Measurements from ENCODE around the gene ATP2C2.
"Not testable (repeated sequence)": the region's sequence is repeated elsewhere in the genome, so short reads cannot be mapped to it uniquely, and the experiment has no call there.

The ATP2C2 gene

GRCh38 chr16:84367750-84368307, 509 bp upstream of the ATP2C2 start:
- DNase-seq: no peak

DNA sequence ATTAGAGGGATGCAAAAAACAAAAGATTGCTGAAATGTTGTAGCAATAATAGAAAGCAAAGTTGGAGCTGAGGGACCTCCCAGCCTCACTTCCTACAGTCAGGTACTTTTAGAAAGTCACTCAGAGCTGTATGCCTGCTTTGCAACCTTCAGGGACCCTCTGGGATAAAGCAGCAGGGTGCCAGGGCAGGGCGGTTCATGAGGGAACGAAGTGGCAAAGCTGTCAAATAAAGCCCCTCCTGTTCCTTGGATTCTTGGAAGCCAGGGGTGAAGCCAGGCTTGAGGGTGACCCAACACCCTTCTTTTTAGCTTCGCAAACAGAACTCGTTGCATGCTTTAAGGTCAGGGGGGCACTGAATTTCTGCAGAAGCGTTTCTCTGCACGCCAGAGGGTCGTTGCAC, 767 bp downstream of the ATP2C2 start:
- DNase-seq: no peak

DNA sequence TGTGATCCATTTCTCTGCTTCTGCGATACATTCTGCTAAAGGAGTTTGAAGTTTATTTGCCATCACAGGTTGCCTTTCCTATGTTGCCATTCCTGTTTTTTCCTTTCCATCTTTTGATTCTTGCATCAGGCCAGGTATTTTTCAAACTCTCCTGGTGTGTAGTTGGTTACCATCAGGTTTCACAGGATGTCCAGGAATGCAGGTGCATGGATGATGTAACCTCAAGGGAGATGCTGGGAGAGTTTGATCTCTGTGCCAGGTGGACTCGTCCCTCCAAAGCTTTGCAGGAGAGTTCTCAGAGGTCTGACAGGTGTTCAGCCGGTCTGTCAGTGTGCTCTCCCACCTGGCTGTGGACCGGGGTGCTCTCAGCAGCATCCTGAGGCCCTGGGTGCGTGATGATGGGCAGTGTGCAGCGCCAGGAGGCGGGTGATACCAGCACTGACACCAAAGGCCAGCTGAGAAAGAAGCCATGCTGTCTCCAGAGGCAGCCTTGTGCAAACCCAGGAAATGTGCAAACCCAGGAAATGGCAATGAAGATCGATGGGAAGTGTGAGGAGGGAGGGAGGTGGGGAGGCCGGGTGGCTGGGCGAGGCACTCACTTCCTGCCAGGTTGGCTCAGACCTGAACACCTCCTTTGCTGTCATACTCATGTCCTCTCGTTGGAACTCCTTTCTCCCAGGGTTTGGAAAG, 1.7 kb downstream of the ATP2C2 start:
- no peak for DNase-seq

DNA sequence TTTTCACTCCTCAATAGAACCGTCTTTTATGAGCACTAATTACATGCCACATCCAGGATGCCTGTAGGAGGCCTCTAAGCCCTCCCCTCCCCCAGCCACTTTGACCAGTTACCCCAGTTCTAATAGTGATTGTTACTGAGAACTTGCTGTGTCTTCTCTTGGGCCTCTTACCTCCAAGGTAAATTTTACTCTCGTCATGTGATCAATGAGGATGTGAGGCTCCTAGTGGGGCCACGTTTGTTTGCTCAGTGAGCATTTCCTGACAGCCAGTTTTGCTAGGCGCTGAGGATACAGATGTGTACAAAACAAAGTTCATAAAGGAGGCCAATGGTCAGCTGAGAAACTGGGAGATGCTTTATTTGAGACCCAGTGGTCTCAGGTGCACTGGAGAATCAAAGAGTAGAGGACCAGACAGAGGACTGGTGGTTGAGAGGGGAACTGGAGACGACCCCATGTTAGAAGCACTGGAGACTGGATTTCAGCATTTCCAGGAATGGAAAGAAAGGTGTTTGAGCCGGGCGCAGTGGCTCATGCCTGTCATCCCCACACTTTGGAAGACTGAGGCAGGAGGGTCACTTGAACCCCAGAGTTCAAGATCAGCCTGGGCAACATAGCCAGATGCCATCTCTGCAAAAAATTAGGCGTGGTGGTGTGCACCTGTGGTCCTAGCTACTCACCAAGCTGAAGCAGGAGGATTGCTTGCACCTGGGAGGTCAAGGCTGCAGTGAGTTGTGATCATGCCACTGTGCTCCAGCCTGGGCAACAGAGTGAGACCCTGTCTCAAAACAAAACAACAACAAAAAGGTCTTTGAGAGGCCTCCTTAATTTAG, 2.6 kb downstream of the ATP2C2 start:
- DNase-seq: no peak

GRCh38 chr16:84371553-84371865, 3.2 kb downstream of the ATP2C2 start:
- DNase-seq: no peak

DNA sequence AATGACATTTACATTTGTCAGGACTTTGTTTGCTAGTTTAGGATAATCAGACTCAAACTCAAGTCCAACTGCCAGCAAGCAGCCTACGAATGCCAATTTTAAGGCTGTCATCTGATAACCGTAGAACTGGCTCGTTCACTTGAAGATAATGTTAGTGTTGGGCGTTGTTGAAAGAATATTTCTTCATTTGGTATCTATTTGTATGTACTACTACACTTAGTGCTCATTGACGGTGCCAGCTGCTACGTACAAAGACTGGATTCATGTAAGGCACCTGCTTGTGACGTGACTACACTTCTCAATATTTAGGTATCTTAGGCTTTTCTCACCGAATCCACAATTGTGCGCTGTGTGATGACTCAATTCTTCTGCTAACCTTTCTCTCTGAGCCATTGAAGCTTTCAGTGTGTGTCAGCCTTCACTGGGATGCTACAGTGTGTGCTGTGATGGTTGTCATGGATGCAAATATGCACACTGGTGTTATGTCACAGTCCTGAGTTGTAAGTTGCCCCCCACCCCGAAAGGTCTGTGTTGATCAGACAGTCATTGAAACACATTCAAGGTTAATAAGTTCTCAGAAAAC, 5.7 kb downstream of the ATP2C2 start:
- no peak for DNase-seq

GRCh38 chr16:84378099-84378498, 9.8 kb downstream of the ATP2C2 start:
- no peak for DNase-seq

- DNase-seq: no peak
These were observed 10.2 kb downstream of the ATP2C2 start for GRCh38 chr16:84378567-84378966.

DNA sequence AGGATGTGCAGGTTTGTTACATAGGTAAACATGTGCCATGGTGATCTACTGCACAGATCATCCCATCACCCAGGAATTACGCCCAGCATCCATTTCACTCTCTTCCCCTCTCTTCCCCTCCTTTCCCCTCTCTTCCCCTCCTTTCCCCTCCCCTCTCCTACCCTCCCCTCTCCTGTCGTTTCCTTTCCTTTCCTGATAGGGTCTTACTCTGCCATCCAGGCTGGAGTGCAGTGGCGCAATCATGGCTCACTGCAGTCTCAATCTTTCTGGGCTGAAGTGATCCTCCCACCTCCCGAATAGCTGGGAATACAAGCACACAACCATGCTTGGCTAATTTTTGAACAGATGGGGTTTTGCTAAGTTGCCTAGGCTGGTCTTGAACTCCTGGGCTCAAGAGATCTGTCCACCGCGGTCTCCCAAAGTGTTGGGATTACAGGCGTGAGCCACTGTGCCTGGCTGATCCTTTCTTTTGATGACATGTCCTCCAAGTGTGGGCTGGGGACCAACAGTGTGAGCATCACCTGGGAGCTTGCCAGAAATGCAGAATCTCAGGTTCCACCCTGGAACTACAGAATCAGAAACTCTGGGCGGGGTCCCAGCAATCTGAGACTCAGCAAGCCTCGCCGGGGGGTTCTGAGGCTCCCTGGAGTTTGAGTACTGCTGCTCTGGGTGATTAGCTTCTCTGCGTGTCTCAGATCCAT, 10.8 kb downstream of the ATP2C2 start:
- no peak for DNase-seq

- no peak for DNase-seq
These were observed 11.5 kb downstream of the ATP2C2 start for GRCh38 chr16:84379709-84380362.

- no peak for DNase-seq
These were observed 12.1 kb downstream of the ATP2C2 start for GRCh38 chr16:84380405-84380804.

DNA sequence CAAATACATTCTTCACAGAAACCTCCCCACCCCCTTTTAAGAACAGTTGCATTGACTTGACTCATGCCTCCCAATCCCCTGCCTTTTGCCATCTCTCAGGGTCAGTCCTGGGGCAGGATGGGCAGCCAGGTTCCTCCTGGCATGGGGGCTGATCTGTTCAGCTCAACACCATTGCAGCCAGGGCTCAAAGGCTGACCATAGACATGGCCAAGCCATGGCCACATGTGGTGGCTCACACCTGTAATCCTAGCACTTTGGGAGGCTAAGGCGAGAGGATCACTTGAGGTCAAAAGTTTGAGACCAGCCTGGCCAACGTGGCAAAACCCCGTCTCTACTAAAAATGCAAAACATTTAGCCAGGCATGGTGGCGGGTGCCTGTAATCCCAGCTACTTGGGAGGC, 14.1 kb downstream of the ATP2C2 start:
- no peak for DNase-seq

DNA sequence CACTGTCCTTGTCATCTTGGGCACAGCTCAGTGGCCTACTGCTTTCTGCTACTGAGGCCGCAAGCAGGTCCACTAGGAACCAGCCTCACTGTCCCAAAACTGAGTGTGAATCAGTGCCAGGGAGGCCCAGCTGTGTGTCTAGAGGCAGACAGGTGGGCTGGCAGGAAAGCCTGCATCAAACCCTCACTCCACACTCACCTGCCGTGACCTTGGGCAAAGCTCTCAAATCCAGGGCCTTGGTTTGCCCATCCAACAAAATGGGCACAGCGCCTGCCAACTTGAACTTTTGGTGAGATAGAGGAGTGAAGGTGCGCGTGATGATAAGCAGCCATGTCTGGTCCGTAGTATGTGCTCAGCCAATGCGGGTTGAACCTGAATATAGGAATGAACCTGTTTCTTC, 14.8 kb downstream of the ATP2C2 start:
- DNase-seq: no peak

DNA sequence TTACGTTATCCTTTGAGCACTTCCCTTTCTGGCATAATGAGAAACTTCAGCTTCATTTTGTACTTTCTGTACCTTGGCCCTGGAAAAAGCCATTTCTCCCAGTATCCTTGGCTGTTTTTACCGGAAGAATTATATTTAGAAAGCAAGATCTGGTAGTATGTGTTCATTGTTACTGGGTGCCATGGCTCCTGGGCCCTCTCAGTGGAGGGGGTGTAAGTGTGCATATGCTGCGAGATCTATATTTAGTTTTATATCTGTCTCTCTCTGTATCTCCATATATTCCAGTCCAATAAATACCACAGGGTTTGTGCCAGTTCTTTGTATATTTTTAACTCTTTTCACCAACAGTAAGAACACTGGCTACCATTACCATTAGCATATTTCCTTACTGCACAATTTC, 17.7 kb downstream of the ATP2C2 start:
- no peak for DNase-seq

- DNase-seq: no peak
These were observed 18.7 kb downstream of the ATP2C2 start for GRCh38 chr16:84387021-84387420.

- DNase-seq: no peak
These were observed 21.9 kb downstream of the ATP2C2 start for GRCh38 chr16:84390131-84390785.

DNA sequence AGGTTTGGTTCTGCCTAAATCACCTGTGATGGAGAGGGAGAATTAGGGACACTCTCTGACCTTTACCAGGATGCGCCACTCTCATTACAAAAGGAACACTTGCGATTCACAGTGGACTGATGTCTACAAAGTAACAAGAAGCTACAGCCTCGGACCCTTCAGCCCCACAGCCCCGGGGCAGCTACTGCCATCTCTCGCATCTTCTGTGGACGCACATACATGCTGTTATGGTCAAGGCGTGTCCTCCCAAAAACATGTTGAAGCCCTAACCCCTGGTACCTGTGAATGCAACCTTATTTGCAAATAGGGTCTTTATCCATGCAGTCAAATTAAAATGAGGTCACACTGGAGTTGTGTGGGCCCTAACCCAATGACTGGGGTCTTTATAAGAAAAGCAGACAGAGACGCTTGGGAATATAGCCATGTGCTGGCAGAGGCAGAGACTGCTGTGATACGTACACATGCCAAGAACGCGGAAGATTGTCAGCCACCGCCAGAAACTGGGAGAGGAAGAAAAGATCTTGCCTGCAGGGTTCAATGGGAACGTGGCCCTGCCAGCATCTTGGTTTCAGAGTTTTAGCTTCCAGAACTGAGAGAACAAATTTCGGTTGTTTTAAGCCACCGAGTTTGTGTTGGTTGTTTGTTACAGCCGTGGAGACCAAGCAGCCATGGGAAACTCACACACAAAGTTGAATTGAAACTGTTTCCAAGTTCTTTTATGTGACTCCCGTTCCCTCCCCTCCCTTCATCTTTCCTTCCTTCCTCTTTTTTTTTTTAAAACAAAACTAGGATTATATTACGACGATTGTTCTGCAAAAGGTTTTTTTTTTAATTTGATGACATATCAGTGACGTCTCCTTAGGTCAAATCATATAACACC, 23.1 kb downstream of the ATP2C2 start:
- DNase-seq: no peak

- no peak for DNase-seq
These were observed 23.7 kb downstream of the ATP2C2 start for GRCh38 chr16:84392031-84392360.

DNA sequence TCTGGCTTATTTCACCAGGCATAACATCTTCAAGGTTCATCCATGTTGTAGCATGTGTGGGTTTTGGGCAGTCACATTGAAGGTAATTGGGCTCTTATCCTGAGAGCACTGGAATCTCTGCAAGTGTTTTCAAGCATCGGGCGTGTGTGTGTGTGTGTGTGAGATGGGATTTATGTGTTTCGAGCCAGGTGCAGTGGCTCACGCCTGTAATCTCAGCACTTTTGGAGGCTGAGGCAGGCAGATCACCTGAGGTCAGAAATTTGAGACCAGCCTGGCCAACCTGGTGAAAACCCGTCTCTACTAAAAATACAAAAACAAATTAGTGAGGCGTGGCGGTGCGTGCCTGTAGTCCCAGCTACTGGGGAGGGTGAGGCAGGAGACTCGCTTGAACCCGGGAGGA, 27.7 kb downstream of the ATP2C2 start:
- DNase-seq: not testable (repeated sequence)

DNA sequence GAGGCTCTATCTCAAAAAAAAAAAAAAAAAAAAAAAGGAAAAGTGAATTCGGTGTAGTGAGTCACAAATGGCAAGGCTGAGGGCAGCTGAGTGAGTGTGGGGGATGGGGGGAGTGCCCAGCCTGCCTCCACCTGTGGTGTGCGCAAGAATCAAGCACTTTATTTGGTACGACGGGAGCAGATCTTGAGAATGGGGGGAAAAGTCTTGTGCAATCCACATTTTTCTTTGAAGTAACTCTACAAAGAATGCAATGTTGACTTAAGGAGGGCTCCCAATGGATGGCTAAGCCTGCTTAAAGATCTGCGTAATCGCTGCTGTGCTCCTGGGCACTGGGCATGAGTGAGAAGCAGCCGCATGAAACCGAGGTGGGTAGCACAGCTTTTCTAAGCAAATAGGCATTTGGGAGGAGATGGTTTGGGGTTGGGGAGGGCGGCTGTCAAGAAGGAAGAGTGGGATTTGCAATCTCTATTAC, 28.2 kb downstream of the ATP2C2 start:
- DNase-seq: no peak

- DNase-seq: no peak
These were observed 28.8 kb downstream of the ATP2C2 start for GRCh38 chr16:84397090-84397489.

All from CD4-positive, alpha-beta T cell treated with Interleukin-17A for 4 hours (primary cell).